DOHH2 (cell line): ENCODE results near the gene ZDHHC17.

Source experiments
- CTCF ChIP-seq: fragments of 200-600 bp; sonication (generic); IDR thresholded peaks from one replicate; pipeline ENCODE4 v1.5.1; 2014; ENCODE audit warnings: antibody characterized with exemption, mild to moderate bottlenecking, low read depth, low read length; ENCODE audit not compliant: poor library complexity, severe bottlenecking
- EZH2phosphoT487 ChIP-seq: fragments of 200-600 bp; sonication (generic); IDR thresholded peaks from 2 replicates; pipeline ENCODE4 v1.6.1; 2017; ENCODE audit warnings: borderline replicate concordance, mild to moderate bottlenecking, antibody characterized with exemption, low read length, moderate library complexity, mixed read lengths

GRCh38 chr12:76782526-76782925, 18.6 kb downstream of the ZDHHC17 start:
- TF ChIP-seq CTCF (no peak), EZH2phosphoT487 (no peak)
